Panc1 (cell line): Measurements from ENCODE around the gene RNF8. TPM values are rescaled to one million over a fixed set of nuclear protein-coding genes. Genes with fewer than 3 reads are reported as not detected.

Experiments used
- ATAC-seq: fragments of 200-7000 bp; cut with Tn5 transposase; 2 replicates; pipeline ENCODE4 v1.9.1; 2020; ENCODE audit warnings: mild to moderate bottlenecking, moderate library complexity
- BruUV-seq: library from RNA; stranded (reverse); fragments of 400-500 nt; replicated peaks from 2 replicates; lab custom pipeline; 2021; lab: Mats Ljungman, UMichigan
- CTCF ChIA-PET: fragments of 300-600 bp; sonication (Branson Sonifier 250); formaldehyde crosslinking; loops from one replicate; lab custom pipeline; 2022; ENCODE audit warnings: antibody characterized with exemption; lab: Charles Lee
- POLR2A ChIA-PET: fragments of 300-600 bp; sonication (Branson Sonifier 250); formaldehyde crosslinking; loops from one replicate; lab custom pipeline; 2022; ENCODE audit warnings: antibody characterized with exemption; lab: Charles Lee
- DNase-seq: peaks from one replicate; pipeline ENCODE4 v3.0.0-alpha.2; 2010; ENCODE audit warnings: low read depth, low spot score
- H3K27ac ChIP-seq: 2 replicates; pipeline ENCODE4 v1.5.1; 2011; ENCODE audit warnings: mild to moderate bottlenecking, low read length, inconsistent platforms
- H3K27me3 ChIP-seq: fragments of 200-500 bp; sonication (Bioruptor generic); 2 replicates; pipeline ENCODE4 v1.6.0; 2014; ENCODE audit warnings: low read length, inconsistent platforms; ENCODE audit not compliant: control insufficient read depth, insufficient read depth
- H3K36me3 ChIP-seq: fragments of 200-500 bp; sonication (Bioruptor generic); 2 replicates; pipeline ENCODE4 v1.5.1; 2014; ENCODE audit warnings: inconsistent platforms, mild to moderate bottlenecking, low read length, moderate library complexity; ENCODE audit not compliant: control insufficient read depth, insufficient read depth
- H3K4me1 ChIP-seq: 2 replicates; pipeline ENCODE4 v1.5.1; 2011; ENCODE audit warnings: inconsistent platforms, mild to moderate bottlenecking, low read length, moderate library complexity; ENCODE audit not compliant: control insufficient read depth, insufficient read depth
- H3K4me3 ChIP-seq, 2 experiments: 2 replicates each; pipeline ENCODE4 v1.5.1; 2011 to 2012; ENCODE audit warnings: low read depth in 2 of 2, low read length in 2 of 2, mild to moderate bottlenecking in 2 of 2, inconsistent platforms in 1 of 2, moderate library complexity in 1 of 2
- H3K9me3 ChIP-seq: fragments of 200-500 bp; sonication (Bioruptor generic); 2 replicates; pipeline ENCODE4 v1.5.1; 2014; ENCODE audit warnings: low read depth, mild to moderate bottlenecking, inconsistent platforms, low read length, moderate library complexity; ENCODE audit not compliant: control insufficient read depth, insufficient read depth
- CTCF ChIP-seq: fragments of 450-650 bp; IDR thresholded peaks from 2 replicates; pipeline ENCODE4 v1.5.1; 2017; ENCODE audit warnings: mild to moderate bottlenecking
- POLR2AphosphoS5 ChIP-seq: IDR thresholded peaks from 2 replicates; pipeline ENCODE4 v1.6.1; 2012; ENCODE audit warnings: mild to moderate bottlenecking, low read depth, low read length, moderate library complexity
- SIN3A ChIP-seq: IDR thresholded peaks from 2 replicates; pipeline ENCODE4 v1.6.1; 2012; ENCODE audit warnings: low read depth, mild to moderate bottlenecking, low read length, moderate library complexity, borderline replicate concordance; ENCODE audit not compliant: insufficient read depth
- TCF7L2 ChIP-seq: IDR thresholded peaks from 2 replicates; pipeline ENCODE4 v1.6.1; 2011; ENCODE audit warnings: mild to moderate bottlenecking, low read depth, low read length, inconsistent platforms
- in situ Hi-C: cut with HindIII; loops from 2 replicates; pipeline ENCODE4 v1.10.0; 2016; ENCODE audit warnings: low sequenced_read_pairs, low pct_unique_long_range_greater_than_20kb
- intact Hi-C: fragments of 100-400 bp; cut with micrococcal nuclease; formaldehyde crosslinking; loops from one replicate; pipeline ENCODE4 v1.10.0; 2022; ENCODE audit not compliant: unreplicated experiment
- total RNA-seq: library from RNA; stranded (reverse); gene quantifications from one replicate; pipeline ENCODE4 v1.2.1, GENCODE V29; 2021; ENCODE audit not compliant: unreplicated experiment
- TF ChIP-seq, protein P1 (sequence below), 2 experiments: IDR thresholded peaks; 2 replicates each; pipeline ENCODE4 v1.6.1; 2011 to 2012; ENCODE audit warnings: low read depth in 2 of 2, control low read depth in 1 of 2, low read length in 1 of 2, mild to moderate bottlenecking in 1 of 2, moderate library complexity in 1 of 2; ENCODE audit not compliant: insufficient read depth in 1 of 2

The RNF8 gene
- total RNA-seq, 1 experiment from 2014 or later, result 21.1 TPM

GRCh38 chr6:37338745-37339255, 15.0 kb upstream of the RNF8 start:
- Histone ChIP-seq H3K9me3 (no peaks in the 10 kb centered on the region), H3K4me1 (no peaks in the 10 kb centered on the region), H3K4me3 (no peak overlapping the region), H3K27ac (no peak overlapping the region), H3K36me3 (no peaks in the 10 kb centered on the region), H3K27me3 (no peaks in the 10 kb centered on the region)
- intact Hi-C loops (no loop called here), in situ Hi-C loops (no loop called here)
- DNase-seq, result no peak
- CTCF ChIA-PET, result no interaction called here
- no peak for ATAC-seq
- POLR2A ChIA-PET, result no interaction called here
- no peak for TF ChIP-seq POLR2AphosphoS5
- TF ChIP-seq SIN3A, result no peak
- TF ChIP-seq CTCF, result no peak
- no peak for TF ChIP-seq TCF7L2
- TF ChIP-seq, protein P1, sequence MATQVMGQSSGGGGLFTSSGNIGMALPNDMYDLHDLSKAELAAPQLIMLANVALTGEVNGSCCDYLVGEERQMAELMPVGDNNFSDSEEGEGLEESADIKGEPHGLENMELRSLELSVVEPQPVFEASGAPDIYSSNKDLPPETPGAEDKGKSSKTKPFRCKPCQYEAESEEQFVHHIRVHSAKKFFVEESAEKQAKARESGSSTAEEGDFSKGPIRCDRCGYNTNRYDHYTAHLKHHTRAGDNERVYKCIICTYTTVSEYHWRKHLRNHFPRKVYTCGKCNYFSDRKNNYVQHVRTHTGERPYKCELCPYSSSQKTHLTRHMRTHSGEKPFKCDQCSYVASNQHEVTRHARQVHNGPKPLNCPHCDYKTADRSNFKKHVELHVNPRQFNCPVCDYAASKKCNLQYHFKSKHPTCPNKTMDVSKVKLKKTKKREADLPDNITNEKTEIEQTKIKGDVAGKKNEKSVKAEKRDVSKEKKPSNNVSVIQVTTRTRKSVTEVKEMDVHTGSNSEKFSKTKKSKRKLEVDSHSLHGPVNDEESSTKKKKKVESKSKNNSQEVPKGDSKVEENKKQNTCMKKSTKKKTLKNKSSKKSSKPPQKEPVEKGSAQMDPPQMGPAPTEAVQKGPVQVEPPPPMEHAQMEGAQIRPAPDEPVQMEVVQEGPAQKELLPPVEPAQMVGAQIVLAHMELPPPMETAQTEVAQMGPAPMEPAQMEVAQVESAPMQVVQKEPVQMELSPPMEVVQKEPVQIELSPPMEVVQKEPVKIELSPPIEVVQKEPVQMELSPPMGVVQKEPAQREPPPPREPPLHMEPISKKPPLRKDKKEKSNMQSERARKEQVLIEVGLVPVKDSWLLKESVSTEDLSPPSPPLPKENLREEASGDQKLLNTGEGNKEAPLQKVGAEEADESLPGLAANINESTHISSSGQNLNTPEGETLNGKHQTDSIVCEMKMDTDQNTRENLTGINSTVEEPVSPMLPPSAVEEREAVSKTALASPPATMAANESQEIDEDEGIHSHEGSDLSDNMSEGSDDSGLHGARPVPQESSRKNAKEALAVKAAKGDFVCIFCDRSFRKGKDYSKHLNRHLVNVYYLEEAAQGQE (IDR thresholded peaks at IDR 0.05; ENCODE audit: insufficient read depth in 1 of 2, low read depth in 2 of 2, low read length in 1 of 2), result no peak
- no TSS peak for BruUV-seq

- H3K9me3 ChIP-seq, result no peaks in the 10 kb centered on the region
- no peak overlapping the region for H3K27ac ChIP-seq
- no peak overlapping the region for H3K4me3 ChIP-seq
- H3K27me3 ChIP-seq, result no peaks in the 10 kb centered on the region
- TF ChIP-seq TCF7L2, result no peak
- no peak for TF ChIP-seq SIN3A
- no peak for TF ChIP-seq CTCF
- TF ChIP-seq, protein P1 (IDR thresholded peaks at IDR 0.05; ENCODE audit: insufficient read depth in 1 of 2, low read depth in 2 of 2, low read length in 1 of 2), result no peak
- TF ChIP-seq POLR2AphosphoS5, result no peak
- POLR2A ChIA-PET, result no interaction called here
- no TSS peak for BruUV-seq
- H3K36me3 ChIP-seq, result no peaks in the 10 kb centered on the region
- intact Hi-C loops (no loop called here), in situ Hi-C loops (no loop called here)
- CTCF ChIA-PET, result no interaction called here
- DNase-seq (peak; percentile 48), ATAC-seq (no peak)
- H3K4me1 ChIP-seq, result no peaks in the 10 kb centered on the region
Observed at GRCh38 chr6:37339741-37340638, 13.8 kb upstream of the RNF8 start.
